HCT116 (cell line): ENCODE data around the gene SHC1.

Source experiments
- CBX3 ChIP-seq: IDR thresholded peaks from 2 replicates; pipeline ENCODE4 v1.6.1; 2012; ENCODE audit warnings: low read depth
- CTCF ChIP-seq, 3 experiments: fragments of 200-600 bp in 1 of 3; sonication (generic) in 1 of 3; IDR thresholded peaks in 2 of 3; conservative IDR thresholded peaks in 1 of 3; 2 replicates each; pipeline ENCODE4 v1.5.1; 2012 to 2017; ENCODE audit warnings: low read depth in 2 of 3, low read length in 2 of 3, antibody characterized with exemption in 1 of 3, borderline replicate concordance in 1 of 3, control low read depth in 1 of 3, mild to moderate bottlenecking in 1 of 3, mixed read lengths in 1 of 3, mixed run types in 1 of 3, moderate library complexity in 1 of 3; ENCODE audit not compliant: insufficient read depth in 1 of 3
- EGR1 ChIP-seq: IDR thresholded peaks from 2 replicates; pipeline ENCODE4 v1.6.1; 2012; ENCODE audit warnings: low read depth
- EZH2 ChIP-seq: fragments of 200-600 bp; sonication (generic); IDR thresholded peaks from 2 replicates; pipeline ENCODE4 v1.6.1; 2017; ENCODE audit warnings: antibody characterized with exemption, mixed run types
- FOSL1 ChIP-seq: IDR thresholded peaks from 2 replicates; pipeline ENCODE4 v1.6.1; 2012; ENCODE audit warnings: low read depth
- JUND ChIP-seq: IDR thresholded peaks from 2 replicates; pipeline ENCODE4 v1.6.1; 2012
- POLR2A ChIP-seq: IDR thresholded peaks from 2 replicates; pipeline ENCODE4 v1.7.0; 2011; ENCODE audit warnings: borderline replicate concordance; ENCODE audit not compliant: insufficient read depth, insufficient read length; ENCODE audit errors: extremely low read depth
- POLR2AphosphoS5 ChIP-seq: IDR thresholded peaks from 2 replicates; pipeline ENCODE4 v1.6.1; 2011; ENCODE audit warnings: mild to moderate bottlenecking, low read depth, low read length, moderate library complexity
- RAD21 ChIP-seq: IDR thresholded peaks from 2 replicates; pipeline ENCODE4 v1.6.1; 2012; ENCODE audit warnings: low read depth, mild to moderate bottlenecking
- SIN3A ChIP-seq: IDR thresholded peaks from 2 replicates; pipeline ENCODE4 v1.6.1; 2012; ENCODE audit warnings: low read depth
- SRF ChIP-seq: IDR thresholded peaks from 2 replicates; pipeline ENCODE4 v1.6.1; 2012; ENCODE audit warnings: low read depth
- YY1 ChIP-seq: IDR thresholded peaks from 2 replicates; pipeline ENCODE4 v1.6.1; 2011; ENCODE audit warnings: low read length, low read depth, moderate library complexity, mild to moderate bottlenecking; ENCODE audit not compliant: insufficient replicate concordance; ENCODE audit errors: extremely low read depth
- TF ChIP-seq, protein P1 (sequence below): IDR thresholded peaks from 2 replicates; pipeline ENCODE4 v1.6.1; 2012
- TF ChIP-seq, protein P2 (sequence below): IDR thresholded peaks from 2 replicates; pipeline ENCODE4 v1.6.1; 2011; ENCODE audit warnings: mild to moderate bottlenecking, low read length, moderate library complexity; ENCODE audit not compliant: insufficient replicate concordance; ENCODE audit errors: extremely low read depth

DNA sequence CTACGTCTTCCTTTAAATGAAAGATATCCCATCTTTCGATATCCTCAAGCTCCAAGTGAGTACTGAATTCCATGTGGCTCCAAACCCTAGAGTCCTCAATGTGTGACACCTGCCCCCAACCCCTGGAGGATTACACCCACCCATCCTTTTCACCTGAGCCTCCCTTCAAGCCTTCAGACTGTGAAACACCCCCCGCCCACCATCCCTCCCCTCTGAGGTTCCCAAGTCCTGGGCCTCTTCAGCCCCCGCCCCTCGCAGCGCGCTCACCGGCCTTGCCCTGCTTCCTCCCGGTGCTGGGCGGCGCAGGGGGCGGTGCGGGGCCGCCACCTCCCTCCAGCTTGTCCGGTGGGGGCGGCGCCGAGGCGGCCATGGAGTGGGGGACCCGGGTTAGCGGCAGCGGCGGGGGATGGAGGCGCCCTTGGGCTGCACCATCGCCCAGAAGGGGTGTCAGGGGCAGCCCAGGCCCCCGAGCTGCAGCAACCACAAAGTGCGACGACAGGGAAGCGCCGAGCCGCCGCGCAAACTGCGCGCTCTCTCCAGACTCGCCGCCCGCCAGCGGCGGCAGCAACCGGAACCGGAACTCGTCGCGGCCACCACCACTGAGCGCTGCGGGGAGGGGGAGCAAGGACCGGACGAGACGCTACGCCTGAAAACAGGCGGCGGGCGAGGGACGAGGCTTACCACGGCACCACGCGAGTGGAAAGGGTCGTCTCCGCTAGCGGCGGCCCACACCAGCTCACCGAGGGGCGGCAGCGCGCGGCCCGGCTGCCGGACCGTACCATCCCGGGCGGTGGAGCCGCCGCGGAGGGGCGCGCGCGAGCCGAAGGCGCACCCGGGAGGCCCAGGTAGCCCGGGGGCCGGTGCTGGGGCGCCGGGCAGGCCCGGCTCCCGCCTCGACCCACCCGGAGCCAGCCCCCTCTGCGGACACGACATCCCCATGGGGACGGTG, 9.1 kb downstream of the SHC1 start, which contains the start of gene PYGO2:
- TF ChIP-seq SRF: no peak
- TF ChIP-seq, protein P1, sequence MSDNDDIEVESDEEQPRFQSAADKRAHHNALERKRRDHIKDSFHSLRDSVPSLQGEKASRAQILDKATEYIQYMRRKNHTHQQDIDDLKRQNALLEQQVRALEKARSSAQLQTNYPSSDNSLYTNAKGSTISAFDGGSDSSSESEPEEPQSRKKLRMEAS: peak; percentile 68
- TF ChIP-seq CTCF (IDR thresholded peaks at IDR 0.05 in 2 of 3, conservative IDR thresholded peaks at IDR 0.05 in 1 of 3; ENCODE audit: borderline replicate concordance in 1 of 3, insufficient read depth in 1 of 3, low read depth in 2 of 3, low read length in 2 of 3): peak in 2 of 3 experiments; percentile 32 to 54; a peak in 3 of 6 replicates
- TF ChIP-seq EGR1: no peak; the same call in 1 of the 2 replicates
- TF ChIP-seq, protein P2, sequence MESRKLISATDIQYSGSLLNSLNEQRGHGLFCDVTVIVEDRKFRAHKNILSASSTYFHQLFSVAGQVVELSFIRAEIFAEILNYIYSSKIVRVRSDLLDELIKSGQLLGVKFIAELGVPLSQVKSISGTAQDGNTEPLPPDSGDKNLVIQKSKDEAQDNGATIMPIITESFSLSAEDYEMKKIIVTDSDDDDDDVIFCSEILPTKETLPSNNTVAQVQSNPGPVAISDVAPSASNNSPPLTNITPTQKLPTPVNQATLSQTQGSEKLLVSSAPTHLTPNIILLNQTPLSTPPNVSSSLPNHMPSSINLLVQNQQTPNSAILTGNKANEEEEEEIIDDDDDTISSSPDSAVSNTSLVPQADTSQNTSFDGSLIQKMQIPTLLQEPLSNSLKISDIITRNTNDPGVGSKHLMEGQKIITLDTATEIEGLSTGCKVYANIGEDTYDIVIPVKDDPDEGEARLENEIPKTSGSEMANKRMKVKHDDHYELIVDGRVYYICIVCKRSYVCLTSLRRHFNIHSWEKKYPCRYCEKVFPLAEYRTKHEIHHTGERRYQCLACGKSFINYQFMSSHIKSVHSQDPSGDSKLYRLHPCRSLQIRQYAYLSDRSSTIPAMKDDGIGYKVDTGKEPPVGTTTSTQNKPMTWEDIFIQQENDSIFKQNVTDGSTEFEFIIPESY: no peak
- peak; percentile 55 for TF ChIP-seq JUND
- peak; percentile 63 for TF ChIP-seq YY1
- no peak; the same call in 1 of the 2 replicates for TF ChIP-seq RAD21
- peak; percentile 65 for TF ChIP-seq POLR2A
- peak; percentile 83 for TF ChIP-seq SIN3A
- no peak for TF ChIP-seq CBX3
- TF ChIP-seq POLR2AphosphoS5: peak; percentile 83
- no peak for TF ChIP-seq EZH2
- no peak for TF ChIP-seq FOSL1
